Keratinocyte (primary cell): ENCODE data around the gene GID8.

Experiments
- EZH2 ChIP-seq: IDR thresholded peaks from one replicate; pipeline ENCODE4 v1.6.1; 2012; ENCODE audit warnings: inconsistent platforms, mild to moderate bottlenecking, low read length, moderate library complexity
- TF ChIP-seq, protein P1 (sequence below), 3 experiments: IDR thresholded peaks in 1 of 3; conservative IDR thresholded peaks in 1 of 3; optimal IDR thresholded peaks in 1 of 3; 2 replicates in 2 of 3; 3 replicates in 1 of 3; pipeline versions ENCODE3 to v1.5.1; 2011; ENCODE audit warnings: low read length in 3 of 3, mild to moderate bottlenecking in 3 of 3, moderate library complexity in 2 of 3, control low read depth in 1 of 3, inconsistent platforms in 1 of 3; ENCODE audit not compliant: insufficient read depth in 2 of 3; ENCODE audit errors: extremely low read depth in 1 of 3

GRCh38 chr20:62910777-62911497 is 27.0 kb upstream of the GID8 start:
- TF ChIP-seq, protein P1, sequence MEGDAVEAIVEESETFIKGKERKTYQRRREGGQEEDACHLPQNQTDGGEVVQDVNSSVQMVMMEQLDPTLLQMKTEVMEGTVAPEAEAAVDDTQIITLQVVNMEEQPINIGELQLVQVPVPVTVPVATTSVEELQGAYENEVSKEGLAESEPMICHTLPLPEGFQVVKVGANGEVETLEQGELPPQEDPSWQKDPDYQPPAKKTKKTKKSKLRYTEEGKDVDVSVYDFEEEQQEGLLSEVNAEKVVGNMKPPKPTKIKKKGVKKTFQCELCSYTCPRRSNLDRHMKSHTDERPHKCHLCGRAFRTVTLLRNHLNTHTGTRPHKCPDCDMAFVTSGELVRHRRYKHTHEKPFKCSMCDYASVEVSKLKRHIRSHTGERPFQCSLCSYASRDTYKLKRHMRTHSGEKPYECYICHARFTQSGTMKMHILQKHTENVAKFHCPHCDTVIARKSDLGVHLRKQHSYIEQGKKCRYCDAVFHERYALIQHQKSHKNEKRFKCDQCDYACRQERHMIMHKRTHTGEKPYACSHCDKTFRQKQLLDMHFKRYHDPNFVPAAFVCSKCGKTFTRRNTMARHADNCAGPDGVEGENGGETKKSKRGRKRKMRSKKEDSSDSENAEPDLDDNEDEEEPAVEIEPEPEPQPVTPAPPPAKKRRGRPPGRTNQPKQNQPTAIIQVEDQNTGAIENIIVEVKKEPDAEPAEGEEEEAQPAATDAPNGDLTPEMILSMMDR (optimal IDR thresholded peaks at IDR 0.05 in 1 of 3, IDR thresholded peaks at IDR 0.05 in 1 of 3, conservative IDR thresholded peaks at IDR 0.05 in 1 of 3; ENCODE audit: extremely low read depth in 1 of 3, insufficient read depth in 2 of 3, low read length in 3 of 3) = no peak
- TF ChIP-seq EZH2 = no peak
